T-helper 22 cell (primary cell): ENCODE measurements around the gene DOK5.

Experiments used
- DNase-seq: peaks from one replicate; pipeline ENCODE4 v3.0.0-alpha.2; 2020; ENCODE audit warnings: low read depth

DOK5 gene

DNA sequence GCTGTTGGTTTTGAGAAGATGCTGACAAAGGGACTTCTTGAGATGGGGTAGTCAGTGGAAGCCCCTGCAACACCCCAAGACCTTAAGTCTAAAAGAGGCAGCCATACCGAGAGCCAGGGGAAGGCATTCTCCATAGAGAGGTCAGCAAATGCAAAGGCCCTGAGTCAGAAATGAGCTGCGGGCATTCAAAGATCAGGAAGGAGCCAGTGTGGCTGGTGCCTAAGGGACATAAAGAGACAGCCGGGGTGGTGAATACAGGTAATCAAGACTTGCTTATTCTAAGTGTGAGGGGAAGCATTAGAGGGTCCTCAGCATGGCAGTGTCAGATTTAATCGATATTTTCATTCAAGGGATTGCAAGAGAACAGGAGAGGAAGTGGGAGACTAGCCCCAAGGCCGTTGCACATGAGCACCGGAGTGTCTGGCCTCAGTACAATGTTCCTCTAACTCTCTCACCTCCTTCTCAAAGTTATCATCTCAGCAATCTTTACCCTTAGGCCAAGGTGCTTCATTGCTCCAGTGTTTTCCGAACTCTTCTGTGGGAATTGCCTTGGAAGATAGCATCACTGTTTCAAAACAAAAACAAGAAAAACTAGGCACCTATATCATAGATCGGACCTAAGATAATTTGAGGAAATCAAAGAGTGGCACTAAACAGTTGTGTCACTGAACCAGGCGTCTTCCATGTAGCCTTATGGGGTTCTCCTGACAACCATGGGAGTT is 173.2 kb downstream of the DOK5 start:
- DNase-seq, result no peak

DNA sequence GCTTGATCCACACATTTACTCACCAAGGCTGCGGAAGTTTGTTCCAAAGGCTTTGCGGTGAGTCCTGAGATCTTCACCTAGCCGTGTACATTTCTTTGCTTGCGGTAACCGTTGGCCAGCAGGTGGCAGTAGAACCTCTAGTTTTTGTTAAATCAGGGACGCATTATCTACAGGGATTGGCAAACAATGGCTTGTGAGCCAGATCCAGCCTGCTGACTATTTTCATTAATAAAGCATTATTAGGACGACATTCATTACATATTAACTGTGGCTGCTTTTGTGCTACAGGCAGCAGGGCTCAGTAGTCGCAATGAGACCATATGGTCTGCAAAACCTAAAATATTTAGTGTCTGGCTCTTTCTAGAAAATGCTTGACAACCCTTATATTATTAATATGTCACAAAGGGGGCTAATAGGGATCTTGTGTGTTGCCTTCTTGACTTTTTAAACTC is 174.1 kb downstream of the DOK5 start:
- no peak for DNase-seq

DNA sequence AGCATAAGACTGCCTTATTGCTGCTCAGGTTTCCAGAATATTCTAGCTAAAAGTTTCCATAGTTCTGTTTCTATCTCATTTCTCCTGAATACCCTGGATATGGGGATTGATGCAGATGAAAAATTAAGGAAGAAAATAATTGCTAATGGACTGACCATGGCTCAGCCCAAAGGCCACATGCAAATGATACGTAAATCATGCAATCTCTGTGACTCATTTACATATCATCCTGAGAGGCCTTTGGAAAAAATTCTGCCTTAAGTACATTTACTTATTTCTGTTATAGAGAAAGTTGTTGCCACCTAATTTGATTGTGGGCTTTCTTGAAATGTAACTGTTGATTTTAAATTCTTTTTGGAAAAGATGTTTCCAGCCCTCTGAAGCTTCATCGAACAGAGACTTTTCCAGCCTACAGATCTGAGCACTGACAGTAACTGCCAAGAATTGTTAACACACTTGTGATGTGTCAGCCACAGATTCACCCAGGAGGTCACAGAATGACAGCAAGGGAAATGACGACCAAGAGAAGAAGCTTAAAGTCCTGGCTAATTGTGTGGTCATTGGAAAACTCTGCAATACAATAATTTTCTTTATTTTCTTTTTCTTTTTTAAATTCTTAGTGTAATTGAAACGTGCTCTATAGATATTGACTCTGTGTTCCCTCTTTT is 174.8 kb downstream of the DOK5 start:
- no peak for DNase-seq

DNA sequence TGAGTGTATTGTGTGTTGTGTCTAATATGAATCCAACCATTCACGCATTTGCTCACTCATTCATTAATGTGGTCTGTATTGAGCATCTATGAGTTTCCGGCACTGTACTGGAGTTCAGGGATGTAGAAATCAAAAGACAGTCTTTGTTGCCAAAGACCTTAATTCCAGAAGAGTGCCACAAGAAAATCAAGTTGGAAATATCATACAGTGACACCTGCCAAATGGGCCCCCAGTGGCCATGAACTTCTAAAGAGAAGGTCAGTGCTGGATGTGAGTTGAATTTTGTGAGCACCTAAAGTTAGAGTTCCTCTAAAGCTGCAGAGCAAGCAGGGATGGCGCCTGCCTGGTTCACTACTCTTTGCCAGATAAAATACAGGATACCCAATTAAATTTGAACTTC is 175.9 kb downstream of the DOK5 start:
- DNase-seq, result no peak

DNA sequence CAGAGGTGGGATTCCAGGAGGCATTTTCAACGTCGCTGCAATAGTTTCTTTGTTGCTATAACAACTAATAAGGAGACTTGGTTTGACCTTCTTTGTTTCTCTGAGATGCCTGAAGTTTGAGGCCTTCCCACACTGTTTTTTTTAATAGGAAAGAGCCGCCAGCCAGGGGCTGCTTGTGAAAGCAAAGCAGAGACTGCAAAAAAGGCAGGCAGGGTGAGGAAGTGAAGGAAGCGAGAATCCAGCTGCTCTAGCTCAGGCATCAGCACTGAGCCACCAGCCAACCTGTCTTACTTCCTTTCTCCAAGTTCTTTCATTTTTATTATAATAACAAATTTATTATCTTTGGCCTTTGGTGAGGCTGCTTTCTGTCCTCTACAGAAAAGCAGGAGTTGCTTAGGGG is 179.1 kb downstream of the DOK5 start:
- DNase-seq, result no peak

DNA sequence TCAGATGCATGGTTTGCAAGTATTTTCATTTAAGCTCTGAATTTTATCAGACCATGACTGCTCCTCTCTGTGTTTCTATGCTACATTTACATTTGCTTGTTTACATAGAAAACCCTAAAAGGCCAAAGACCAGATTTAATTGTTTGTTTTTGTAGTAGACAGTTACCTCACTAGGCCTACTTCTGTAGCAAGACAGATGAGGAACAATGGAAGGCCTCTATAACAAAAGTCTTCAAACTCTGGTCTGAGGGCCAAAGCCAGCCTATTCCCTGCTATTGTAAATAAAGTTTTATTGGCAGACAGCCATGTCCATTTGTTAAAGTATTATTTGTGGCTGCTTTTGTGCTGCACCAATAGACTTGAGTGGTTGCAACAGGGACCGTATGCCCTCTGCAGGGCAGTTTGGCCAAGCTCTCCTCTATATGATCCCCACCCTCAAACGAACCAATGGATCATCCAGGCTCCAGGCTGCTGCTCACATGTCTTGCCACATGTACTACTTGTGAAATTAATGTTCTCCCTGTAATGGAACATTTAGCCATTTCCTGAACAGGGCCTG is 182.0 kb downstream of the DOK5 start:
- no peak for DNase-seq

DNA sequence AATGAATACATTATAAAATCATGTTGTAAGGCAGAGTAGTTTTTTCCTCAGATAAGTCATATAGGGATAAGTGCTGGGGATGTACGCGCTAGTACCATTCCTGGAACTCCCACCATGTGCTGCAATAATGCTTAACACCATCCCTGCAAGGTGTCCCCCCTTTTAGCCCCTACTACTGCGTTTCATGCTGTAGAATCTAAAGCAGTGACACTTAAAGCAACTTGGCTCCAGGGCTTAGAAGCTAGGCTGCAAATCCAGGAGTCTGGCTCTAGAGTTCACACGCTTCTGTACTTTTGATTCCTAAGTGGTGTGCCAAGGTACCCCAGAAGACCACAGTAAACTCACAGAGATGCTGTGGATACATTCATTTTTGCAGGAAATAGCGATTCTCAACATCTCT is 183.1 kb downstream of the DOK5 start:
- no peak for DNase-seq

DNA sequence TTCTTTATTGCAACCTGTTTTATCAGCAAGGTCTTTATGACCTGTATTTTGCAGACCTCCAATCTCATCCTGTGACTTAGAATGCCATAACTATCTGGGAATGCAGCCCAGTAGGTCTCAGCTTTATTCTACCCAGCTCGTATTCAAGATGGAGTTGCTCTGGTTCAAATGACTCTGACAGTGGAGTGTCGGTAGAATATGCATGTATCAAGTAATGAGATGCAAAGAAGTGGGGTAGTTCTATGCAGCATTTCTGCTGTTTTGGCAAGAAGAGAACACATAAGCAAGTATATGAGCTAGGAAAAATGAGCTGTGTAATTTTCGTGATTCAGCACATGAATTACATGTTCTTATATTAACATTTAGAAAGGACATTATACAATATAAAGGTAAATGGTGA is 185.9 kb downstream of the DOK5 start:
- DNase-seq, result no peak

DNA sequence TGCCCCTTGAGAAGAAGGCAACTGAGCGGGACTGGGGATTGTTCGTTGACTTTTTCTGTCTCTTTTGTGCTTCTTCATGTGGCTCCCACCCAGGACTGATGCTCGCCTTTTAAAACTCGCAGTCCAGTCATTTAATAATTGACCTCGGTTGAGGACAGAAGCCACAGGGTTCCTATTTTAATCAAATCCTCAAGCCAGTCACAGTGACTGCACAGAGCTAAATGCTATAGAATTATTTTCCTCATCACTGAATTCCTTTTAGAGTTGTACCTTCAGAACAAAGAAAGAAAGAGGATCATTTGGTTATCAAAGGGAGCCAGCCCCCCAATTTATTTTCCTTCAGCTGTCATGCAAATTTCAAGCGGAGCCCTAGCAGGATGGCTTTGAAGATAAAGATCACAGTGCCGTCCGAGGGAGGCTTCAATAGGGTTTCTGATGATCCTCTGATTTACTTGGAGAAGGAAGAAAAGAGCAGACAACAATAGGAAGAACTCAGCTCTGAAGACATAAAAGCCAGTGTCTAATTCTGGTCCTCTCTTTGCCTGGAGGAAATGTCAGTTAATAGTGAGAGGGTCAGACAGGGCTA is 186.6 kb downstream of the DOK5 start:
- no peak for DNase-seq

DNA sequence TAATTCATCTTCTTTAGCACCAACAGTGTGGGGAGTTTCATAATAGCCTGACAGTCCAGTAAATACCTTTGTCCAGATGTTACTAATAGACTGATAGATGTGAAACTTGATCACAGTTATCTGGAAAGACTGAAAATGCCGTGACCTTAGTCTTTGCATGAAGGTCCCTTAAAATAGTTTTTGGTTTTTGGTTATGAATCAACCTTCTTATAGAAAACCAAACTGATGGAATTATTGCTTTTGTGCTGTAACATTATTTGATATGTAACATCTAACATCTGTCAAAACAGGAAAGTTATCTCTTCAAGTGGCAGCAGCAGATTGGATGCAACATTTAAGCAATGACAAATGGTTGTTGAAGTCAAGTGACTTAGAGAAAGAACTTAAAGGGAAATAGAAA is 190.4 kb downstream of the DOK5 start:
- no peak for DNase-seq

DNA sequence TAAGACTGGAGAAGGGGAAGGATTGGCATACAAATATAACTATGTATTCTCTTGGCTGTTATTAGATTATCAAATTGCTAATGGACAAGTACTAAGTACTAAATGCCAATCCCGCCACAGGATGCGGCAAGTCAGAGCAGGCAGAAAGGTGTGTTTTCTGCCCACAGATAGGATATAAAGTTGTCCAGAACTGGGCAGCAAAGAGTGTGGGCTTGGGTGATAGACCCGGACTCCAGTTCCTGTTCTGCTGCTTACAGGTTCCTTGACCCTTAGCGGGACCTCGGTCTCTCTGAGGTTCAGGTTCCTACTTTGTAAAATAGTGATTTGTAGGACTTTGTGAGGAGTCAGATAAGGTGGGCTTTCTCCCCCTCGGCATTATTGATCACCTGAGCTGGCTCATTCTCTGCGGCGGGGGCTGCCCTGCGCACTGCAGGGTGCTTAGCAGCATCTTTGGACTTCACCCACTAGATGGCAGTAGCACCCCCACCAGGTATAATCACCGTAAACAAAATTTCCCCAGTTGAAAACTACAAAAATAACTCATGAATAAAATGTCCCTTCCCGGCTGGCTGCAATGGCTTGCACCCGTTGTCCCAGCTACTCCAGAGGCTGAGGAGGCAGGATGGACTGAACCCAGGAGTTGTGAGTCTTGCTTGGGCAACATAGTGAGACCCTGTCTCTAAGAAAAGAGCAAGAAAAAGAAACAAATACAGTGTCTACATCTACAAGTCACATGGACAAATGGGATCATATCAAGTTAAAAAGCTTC is 193.1 kb downstream of the DOK5 start:
- no peak for DNase-seq

DNA sequence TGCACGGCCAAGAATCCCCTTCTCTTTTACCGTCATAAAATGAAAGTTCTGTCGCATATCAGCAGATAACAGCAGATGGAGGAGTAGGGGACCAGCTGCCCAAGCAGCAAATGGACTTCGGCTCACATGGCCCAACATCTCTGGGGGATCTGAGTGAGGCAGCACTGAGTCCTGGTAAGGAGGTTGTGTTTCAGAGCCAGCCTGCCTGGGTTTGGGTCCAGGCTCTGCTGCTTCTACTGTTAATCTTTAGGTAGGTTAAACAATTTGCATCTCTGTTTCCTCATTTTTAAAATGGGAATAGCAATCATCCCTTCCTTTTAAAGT is 193.6 kb downstream of the DOK5 start:
- DNase-seq, result no peak

DNA sequence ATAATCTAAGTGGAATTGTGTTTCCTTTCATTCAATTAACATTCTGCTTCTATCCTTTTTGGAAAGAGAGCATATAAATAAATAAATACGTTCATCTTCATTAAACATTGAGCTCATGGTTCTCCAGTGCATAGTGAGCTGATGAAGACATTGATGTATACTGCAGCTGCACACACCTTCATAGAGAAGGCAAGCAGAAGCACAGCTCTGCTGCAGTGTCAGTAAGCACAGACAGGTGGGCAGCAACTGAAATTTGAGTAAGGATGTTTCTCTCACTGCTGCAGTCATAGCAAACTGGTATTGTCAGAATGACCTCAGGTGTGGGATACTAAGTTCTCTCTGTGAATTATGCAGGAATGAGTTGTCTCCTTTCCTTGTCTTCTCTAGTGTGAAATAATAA is 202.9 kb downstream of the DOK5 start:
- no peak for DNase-seq

DNA sequence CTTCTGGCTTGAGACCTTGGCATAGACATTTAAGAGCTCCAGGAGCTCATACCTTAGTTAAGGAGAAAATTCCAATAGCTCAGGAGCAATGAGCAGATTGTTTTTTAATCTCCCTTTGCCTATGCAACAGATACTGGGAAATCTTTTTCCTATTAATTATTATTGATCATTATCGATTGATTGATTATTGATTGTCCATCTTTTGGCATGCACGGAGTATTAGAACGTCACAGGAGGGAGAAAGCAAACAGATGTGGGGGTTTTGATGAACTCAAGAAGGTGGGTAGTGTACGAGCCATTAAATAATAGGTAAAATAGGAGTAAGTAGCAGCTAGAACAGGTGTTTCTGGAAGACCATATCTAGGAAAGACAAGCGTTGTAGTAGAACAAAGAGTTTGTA is 205.0 kb downstream of the DOK5 start:
- no peak for DNase-seq

DNA sequence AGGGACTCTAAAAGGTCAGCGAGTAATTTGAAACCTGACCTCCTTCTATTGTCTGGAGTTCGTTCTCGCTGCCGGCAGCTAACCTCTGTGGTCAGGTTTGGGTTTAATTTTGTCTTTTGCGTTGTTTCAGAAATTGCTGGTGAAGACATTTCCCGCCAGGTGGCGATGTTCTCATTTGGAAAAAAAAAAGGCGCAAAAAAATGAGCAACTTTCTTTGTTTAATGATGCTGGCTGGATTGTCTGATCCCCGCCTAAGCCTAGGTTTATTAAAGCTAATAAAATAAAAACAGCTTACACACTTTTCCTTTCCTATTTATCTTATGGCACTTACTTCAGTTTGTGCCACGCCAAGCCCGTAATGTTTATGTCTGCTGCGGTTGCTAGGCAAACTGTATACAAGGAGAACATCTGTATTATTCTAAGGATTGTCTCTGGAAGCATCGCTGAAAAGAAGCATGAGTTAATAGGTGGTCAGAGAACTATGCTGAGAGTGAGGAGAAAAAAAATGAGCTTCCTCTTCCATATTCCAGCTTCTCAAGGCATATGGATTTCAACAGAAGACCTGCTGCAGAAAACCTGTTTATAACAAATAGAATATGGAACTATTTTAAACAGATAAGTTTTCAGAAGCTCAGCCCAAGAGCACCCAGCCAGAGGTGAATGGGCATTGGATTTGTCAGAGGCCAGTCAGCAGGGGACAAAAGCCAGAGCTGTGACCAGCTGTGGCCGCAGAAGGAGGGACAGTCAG is 205.7 kb downstream of the DOK5 start:
- DNase-seq, result no peak

DNA sequence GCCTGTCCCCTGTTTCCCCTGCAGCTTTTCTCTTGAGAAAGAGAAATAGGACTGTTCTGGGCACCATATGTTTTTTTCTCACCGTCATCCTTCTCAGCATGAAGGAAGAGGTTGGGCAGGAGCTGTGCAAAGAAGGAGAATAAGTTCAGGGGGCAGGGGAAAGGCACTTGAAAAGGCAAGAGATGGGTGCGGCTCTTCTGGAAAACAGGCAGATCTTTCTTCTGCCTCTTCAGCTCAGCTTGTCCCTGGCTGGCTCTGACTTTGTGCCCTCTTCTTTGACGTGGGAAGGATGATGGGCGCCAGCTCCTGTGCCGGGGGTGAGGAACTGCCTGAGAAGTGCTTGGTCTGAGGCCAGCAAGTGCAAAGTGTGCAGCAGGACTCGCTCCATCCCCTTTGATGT is 206.5 kb downstream of the DOK5 start:
- DNase-seq, result no peak

DNA sequence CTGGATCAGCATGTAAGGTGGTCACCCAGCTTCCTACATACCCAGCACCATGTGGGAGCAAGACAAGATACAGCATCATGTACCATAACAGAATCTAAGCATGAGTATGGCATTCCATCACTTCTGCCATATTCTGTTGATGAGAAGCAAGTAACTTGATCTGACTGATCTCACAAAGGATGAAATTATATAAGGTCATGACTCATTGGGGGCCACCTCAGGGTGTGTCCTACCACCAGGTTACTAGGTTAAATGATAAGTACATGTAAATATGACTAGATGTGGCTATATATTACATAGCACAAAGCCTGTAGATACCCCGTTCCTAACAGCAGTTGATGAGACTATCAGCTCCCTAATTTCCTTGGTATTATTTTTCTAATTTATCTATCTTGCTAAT is 213.1 kb downstream of the DOK5 start:
- DNase-seq, result no peak

DNA sequence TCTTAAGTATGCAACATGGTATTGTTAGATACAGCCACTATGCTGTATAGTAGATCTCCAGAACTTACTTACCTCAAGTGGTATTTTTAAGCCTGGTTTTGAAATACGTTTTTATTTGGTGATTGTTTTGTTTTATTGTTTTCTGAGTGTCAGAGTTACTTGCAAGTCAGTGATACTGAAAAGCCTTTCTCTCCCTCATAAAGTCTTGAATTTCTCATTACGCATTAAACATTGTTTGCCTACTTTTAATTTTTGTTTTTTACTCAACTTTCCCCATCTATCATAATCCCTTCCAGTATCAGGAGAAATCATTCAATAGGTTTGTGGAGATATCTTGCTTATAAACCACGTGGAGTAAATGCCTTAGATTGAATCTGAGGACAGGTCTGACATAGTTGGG is 214.9 kb downstream of the DOK5 start:
- DNase-seq, result no peak

DNA sequence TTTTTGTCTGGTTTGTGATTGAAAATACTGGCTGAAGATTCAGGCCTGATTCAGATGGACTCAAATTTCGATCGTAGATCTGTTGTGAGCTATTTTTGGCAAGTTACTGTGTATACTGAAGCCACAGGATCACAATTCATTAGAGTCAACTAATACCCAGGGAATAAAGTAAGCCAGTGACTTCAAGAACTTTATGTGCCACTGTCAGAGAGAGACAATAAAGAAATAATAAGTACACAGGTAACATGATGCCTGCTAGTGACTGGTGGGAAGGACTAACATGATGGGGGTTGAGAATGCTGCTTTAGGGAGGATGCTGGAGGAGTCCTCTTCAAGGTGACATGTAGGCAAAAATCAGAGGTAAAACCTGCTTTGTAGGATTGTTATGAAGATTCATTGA is 215.9 kb downstream of the DOK5 start:
- no peak for DNase-seq

DNA sequence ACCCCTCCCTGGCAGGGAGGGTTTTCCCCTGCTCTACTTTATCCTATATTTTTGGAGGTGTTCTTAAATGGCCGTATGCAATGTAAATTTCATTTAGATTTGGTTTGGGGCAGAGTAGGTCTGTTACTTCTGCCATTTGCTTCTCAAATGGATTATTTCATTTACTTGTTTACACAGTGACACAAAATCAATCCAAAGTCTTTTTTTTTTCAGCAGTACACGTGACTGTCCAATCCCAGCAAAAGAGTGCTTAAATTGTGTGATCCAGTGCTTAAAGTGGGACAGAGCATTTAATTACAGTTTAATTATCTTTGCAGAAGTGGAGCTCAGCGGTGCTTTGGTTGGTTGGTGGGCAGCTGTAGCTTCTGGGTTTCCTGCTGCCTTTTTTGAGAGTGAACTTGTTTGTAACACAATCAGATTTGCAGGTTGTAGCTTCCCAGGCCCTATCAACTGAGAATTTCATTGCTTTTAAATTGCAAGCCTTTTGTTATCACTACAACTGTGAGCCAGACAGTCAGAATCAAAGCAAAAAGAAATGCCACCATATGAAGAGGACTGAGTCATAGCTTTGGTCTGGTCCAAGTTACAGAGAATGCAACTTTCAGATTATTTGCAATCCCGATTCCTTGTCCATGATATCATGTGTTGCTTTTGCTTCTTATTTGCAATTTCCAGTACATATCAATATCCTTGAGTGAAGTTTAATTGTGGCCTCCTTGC is 216.9 kb downstream of the DOK5 start:
- no peak for DNase-seq

DNA sequence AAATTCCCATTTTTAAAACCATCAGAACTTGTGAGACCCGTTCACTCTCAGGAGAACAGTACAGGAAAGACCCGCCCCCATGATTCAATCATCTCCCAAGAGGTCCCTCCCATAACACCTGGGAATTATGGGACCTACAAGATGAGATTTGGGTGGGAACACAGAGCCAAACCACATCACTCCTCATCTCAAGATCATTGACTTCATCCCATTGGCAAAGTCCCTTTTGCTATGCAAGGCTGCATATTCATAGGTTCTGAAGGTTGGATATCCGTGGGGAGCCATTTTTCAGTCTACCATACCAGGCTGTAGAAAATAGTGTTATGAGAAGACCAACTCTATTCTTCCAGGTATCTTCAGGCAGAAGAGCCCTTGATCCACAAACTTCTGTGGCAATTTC is 219.1 kb downstream of the DOK5 start:
- DNase-seq, result no peak
